Measurements from ENCODE around the gene TMPRSS9.
"Not testable (repeated sequence)": the region's sequence is repeated elsewhere in the genome, so short reads cannot be mapped to it uniquely, and the experiment has no call there.

Gene TMPRSS9

DNA sequence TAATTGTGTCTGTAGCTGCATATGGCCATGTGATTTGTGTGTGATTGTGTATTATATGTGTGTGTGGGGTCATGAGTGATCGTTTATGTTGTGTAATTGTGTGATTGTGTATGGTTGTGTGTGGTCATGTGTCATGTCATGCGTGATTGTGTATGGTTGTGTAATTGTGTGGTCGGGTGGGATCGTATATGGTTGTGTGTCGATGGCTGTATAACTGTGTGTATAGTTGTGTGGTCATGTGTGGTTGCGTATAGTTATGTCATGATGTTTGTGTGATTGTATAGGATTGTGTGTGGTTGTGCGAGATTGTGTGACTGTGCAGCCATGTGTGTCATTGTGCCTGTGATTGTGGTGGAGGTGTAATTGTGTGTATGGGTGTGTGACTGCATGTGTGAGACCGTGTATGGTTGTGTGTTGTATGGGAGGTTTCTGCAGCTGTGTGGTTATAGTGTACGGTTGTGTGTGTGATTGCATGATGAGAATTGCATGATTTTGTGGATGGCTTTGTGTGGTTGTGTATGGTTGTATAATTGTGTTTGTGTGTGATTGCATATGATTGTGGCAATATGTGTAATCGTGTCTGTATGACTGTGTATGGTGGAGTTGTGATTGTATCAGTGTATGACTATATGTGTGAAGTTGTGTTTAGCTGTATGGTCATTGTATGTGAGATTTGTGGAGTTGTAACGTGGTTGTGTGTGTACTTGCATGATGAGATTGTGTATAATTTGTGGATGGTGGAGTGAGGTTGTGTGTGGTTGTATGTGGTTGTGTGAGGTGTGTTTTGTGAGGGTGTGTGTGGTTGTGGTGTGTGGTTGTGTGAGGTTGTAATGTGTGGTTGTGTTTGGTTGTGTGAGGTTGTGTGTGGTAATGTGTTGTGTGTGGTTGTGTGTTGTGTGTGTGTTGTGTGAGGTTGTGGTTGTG lies 2.2 kb downstream of the TMPRSS9 start:
- DNase-seq, result no peak

- no peak for DNase-seq
Measured at GRCh38 chr19:2362970-2363300, 2.9 kb downstream of the TMPRSS9 start.

DNA sequence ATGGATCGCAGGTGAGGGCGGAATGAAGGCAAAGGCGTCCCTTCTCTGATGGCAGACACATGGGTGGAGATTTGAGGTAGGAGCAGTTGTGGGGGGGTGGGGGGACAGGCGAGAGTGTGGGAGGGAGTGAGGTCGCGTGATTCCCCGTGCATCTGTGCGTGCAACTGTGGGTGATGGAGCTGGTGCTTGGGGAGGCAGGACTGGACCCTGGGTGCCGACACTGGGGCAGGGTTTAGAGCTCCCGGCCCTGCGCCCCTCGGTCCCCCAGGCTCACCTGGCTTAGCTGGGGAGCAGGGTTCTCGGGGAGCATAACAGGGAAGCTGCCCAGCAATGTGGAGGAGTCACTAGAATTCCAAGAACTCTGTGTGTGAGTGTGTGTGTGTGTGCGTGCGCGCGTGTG lies 3.4 kb downstream of the TMPRSS9 start:
- DNase-seq, result no peak

DNA sequence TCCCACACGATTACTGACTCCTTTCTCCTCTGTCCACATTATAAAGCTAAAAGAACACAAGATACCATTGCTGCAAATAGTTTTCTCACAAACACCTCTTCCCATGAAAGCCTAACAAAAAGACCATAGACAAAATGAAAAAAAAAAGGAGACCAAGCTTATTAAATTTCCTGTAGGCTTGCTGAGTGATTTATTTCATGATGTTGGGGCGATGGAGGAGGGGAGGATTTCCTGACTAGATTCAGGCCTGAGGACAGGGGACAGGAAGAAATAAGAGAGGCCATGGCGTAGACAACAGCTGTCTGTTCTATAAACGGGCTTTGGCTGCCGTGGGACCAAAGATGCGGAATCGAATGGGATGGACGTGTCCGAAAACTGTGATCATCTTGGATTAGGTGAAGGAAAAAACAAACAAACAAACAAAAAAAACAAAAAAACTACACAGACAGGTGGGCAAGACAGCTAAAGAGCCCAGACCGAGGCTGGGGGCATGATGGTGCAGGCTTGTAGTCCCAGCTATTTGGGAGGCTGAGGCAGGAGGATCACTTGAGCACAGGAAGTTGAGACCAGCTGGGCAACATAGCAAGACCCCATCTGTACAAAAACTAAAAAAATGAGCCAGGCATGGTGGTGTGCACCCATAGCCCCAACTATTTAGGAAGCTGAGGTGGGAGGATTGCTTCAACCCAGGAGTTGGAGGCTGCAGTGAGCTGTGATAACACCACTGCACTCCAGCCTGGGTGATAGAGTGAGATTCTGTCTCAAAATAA lies 5.3 kb downstream of the TMPRSS9 start:
- no peak for DNase-seq

- DNase-seq, result no peak
Measured at GRCh38 chr19:2371656-2372055, 11.6 kb downstream of the TMPRSS9 start.

GRCh38 chr19:2372076-2372612 lies 12.1 kb downstream of the TMPRSS9 start:
- no peak for DNase-seq

GRCh38 chr19:2374808-2375207 lies 14.7 kb downstream of the TMPRSS9 start:
- no peak for DNase-seq

GRCh38 chr19:2375353-2376121 lies 15.5 kb downstream of the TMPRSS9 start:
- DNase-seq, result no peak

DNA sequence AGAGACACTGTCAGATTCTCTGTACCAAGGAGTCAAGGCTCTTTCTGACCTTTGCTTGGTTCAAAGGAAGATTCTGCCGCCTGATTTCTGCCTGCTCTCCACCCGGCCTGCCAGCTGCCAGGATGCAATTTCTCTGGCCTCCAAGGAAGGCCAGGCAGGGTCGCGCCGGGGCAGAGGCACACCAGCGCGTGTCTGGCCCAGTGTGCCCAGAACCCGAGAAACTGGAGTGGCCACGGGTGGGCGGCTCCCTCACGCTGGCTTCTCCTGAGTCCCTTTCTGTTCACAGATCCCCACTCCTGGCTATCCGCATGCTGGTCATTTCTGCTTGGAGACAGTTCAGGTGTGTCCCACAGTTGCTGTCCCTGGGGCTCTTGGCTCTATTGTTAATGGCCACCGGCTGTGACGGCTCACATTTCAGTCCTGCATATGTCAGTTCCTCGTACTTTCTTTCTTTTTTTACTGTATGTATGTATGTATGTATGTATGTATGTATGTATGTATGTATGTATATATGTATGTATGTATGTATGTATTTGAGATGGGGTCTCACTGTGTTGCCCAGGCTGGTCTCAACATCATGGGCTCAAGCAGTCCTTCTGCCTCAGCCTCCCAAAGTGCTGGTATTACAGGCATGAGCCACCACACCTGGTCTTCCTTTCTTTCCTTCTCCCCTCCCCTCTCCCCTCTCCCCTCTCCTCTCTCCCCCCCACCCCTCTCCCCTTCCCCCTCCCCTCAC lies 16.9 kb downstream of the TMPRSS9 start:
- no peak for DNase-seq

DNA sequence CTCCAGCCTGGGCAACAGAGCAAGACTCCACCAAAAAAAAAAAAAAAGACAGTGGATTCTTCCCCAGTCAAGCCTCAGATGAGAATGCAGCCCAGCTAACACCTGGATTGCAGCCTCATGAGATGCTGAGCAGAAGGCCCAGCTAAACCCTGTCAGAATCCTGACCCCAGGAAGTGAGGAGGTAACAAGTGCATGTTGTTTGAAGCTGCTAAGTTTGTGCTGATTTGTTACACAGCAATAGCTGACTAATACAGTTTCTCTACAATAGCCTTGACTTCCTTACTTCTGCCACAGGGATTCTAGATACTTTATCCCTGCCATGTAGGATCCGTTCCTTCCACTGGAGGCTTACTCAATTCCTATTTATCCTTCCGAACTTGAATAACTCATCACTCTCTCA lies 20.5 kb downstream of the TMPRSS9 start:
- DNase-seq, result no peak

DNA sequence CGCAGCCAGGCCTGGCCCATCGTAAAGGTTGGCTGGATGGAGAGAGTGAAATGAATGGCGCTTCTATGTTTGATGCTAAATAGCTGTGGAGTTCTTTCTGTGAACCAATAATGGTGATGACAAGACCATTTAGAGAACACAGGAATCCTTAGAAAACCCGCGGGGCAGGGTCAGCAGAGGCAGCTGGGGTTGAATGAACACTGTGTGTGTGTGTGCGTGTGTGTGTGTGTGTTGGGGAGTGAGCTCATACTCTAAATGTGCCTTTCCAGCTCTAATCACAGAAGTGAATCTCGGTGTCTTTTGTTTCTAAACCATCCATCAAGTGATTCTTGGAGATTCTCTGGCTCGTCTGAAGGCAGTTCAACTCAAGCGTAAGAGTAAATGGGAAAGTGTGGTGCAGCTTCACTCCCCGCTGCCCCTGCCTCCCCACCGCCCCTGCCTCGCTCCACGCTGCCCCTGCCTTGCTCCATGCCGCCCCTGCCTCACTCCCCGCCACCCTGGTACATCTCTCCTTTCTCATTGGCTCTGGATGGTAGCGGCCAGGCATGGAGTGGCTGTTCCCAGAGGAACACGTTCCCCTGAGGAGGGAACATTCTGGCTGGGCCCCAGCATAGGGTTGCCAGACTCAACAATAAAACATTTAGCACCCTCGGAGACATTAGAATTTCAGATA lies 21.2 kb downstream of the TMPRSS9 start:
- no peak for DNase-seq

GRCh38 chr19:2382530-2383222 lies 22.6 kb downstream of the TMPRSS9 start:
- DNase-seq, result no peak

- DNase-seq, result no peak
Measured at GRCh38 chr19:2385053-2385721, 25.1 kb downstream of the TMPRSS9 start.

DNA sequence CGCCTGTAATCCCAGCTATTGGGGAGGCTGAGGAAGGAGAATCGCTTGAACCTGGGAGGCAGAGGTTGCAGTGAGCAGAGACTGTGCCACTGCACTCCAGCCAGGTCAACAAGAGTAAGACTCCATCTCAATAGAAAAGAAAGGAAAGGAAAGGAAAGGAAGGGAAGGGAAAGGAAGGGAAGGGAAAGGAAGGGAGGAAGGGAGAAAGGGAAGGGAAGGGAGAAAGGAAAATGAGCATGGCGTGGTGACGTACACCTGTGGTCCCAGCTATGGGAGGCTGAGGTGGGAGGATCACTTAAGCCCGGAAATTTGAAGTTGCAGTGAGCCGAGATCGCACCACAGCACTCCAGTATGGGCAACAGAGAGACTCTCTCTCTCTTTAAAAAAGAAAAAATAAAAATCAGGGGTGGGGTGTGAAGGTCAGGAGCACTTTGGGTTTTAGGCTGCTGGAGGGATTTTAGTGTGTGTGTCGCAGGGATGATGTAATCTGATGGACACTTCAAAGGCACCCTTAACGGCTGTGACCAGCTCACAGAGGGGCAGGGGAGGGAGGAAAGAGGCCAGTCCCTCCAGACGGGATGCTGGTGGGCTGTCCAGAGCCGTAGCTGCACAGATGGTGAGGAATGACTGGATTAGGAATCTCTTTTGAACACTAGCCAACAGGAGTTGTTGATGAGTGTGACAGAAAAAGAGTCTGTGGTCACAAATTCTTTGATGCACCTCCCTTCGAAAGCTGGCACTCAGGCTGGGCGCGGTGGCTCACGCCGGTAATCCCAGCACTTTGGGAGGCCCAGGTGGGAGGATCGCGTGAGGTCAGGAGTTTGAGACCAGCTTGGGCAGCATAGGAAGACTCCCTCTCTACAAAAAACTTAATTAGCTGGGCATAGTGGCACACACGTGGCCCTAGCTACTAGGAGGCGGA lies 27.6 kb downstream of the TMPRSS9 start:
- DNase-seq, result no peak

GRCh38 chr19:2389594-2389993 lies 29.5 kb downstream of the TMPRSS9 start:
- DNase-seq, result no peak

DNA sequence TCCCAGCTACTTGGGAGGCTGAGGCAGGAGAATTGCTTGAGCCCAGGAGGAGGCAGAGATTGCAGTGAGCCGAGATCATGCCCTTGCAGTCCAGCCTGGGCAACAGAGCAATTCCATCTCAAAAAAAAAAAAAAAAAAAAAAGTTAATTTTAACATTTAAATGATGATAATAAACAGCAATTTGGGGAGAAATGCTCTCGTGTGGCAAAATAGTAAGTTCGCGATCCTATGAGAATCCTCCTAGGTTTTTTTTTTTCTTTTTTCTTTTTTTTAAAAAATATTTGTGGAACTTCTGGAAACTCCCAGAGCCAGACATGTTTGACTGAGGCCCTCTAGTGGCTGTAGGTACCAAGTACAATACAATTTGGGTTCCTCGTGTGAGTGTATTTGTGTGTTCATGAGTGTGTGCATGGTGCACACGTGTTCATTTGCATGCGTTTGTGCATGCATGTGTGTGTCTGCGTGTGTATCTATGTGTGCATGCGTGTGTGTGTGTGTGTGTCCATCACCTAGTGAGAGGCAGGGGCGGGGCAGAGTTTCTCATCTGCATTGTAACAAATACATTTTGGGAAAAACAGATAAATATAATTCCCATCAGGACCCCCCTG lies 31.2 kb downstream of the TMPRSS9 start:
- no peak for DNase-seq

- no peak for DNase-seq
Measured at GRCh38 chr19:2392366-2392765, 32.3 kb downstream of the TMPRSS9 start.

DNA sequence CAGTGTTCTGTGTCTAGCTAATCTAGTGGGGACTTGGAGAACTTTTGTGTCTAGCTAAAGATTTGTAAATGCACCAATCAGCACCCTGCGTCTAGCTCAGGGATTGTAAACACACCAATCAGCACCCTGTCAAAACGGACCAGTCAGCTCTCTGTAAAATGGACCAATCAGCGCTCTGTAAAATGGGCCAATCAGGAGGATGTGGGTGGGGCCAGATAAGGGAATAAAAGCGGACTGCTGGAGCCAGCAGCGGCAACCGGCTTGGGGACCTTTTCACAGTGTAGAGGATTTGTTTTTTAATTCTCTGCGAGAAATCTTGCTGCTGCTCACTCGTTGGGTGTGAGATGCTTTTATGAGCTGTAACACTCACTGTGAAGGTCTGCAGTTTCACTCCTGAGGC lies 32.8 kb downstream of the TMPRSS9 start:
- DNase-seq, result not testable (repeated sequence)

DNA sequence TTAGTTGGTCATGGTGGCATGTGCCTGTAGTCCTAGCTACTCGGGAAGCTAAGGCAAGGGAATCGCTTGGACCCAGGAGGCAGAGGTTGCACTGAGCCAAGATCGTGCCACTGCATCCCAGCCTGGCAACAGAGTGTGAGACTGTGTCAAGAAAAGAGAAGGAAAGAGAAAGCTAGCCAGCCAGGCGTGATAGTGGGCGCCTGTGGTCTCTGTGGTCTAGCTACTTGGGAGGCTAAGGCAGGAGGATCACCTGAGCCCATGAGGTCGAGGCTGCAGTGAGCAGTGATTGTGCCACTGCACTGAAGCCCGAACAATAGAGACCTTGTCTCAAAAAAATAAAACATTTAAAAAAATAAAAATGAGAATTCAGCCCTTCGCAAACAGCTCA lies 34.0 kb downstream of the TMPRSS9 start:
- no peak for DNase-seq

Data from activated naive CD4-positive, alpha-beta T cell (primary cell).